SU-DHL-6 (cell line): ENCODE data around the gene LRRC10B.

Experiments
- H2AFZ ChIP-seq: fragments of 200-600 bp; sonication (generic); 2 replicates; pipeline ENCODE4 v1.6.1; 2014; ENCODE audit warnings: low read depth, mild to moderate bottlenecking, moderate library complexity, mixed read lengths, antibody characterized with exemption, low read length; ENCODE audit not compliant: severe bottlenecking
- H3F3A ChIP-seq: fragments of 200-600 bp; shearing (Covaris generic); 2 replicates; pipeline ENCODE4 v1.6.0; 2016; ENCODE audit warnings: antibody characterized with exemption, mild to moderate bottlenecking; ENCODE audit not compliant: insufficient read depth
- H3K27ac ChIP-seq: fragments of 200-600 bp; sonication (generic); 2 replicates; pipeline ENCODE4 v1.5.1; 2016; ENCODE audit warnings: low read depth, mild to moderate bottlenecking, low read length, moderate library complexity, mixed read lengths
- H3K27me3 ChIP-seq: fragments of 200-600 bp; sonication (generic), shearing (Covaris generic); 2 replicates; pipeline ENCODE4 v1.6.0; 2014; ENCODE audit warnings: mild to moderate bottlenecking, low read length
- H3K36me3 ChIP-seq: fragments of 200-600 bp; sonication (generic); 2 replicates; pipeline ENCODE4 v1.6.1; 2014; ENCODE audit warnings: mild to moderate bottlenecking, low read length, mixed read lengths
- H3K4me2 ChIP-seq: fragments of 300-600, 200-600 bp; shearing (Covaris generic), sonication (generic); 2 replicates; pipeline ENCODE4 v1.6.0; 2014; ENCODE audit warnings: low read length, low read depth, mild to moderate bottlenecking; ENCODE audit not compliant: poor library complexity, severe bottlenecking
- H3K4me3 ChIP-seq: fragments of 200-600 bp; sonication (generic); 2 replicates; pipeline ENCODE4 v1.5.1; 2014; ENCODE audit warnings: antibody characterized with exemption, low read length, mild to moderate bottlenecking, mixed read lengths; ENCODE audit not compliant: insufficient read depth, poor library complexity, severe bottlenecking
- H3K79me2 ChIP-seq: fragments of 200-600 bp; sonication (generic); 2 replicates; pipeline ENCODE4 v1.6.1; 2014; ENCODE audit warnings: mild to moderate bottlenecking, low read length, moderate library complexity; ENCODE audit not compliant: insufficient read depth
- H3K9ac ChIP-seq: fragments of 200-600 bp; sonication (generic); 2 replicates; pipeline ENCODE4 v1.7.0; 2014; ENCODE audit warnings: mild to moderate bottlenecking, low read length
- H3K9me2 ChIP-seq: fragments of 200-600 bp; sonication (generic); replicated peaks from 2 replicates; pipeline ENCODE4 v1.6.1; 2014; ENCODE audit warnings: low read length; ENCODE audit not compliant: insufficient read depth
- H3K9me3 ChIP-seq: fragments of 200-600 bp; sonication (generic); 2 replicates; pipeline ENCODE4 v1.6.1; 2014; ENCODE audit warnings: low read length, mixed read lengths; ENCODE audit not compliant: insufficient read depth
- H4K20me1 ChIP-seq: fragments of 200-600 bp; sonication (generic); 2 replicates; pipeline ENCODE4 v1.6.1; 2014; ENCODE audit warnings: low read depth, mild to moderate bottlenecking, antibody characterized with exemption, low read length, moderate library complexity, mixed read lengths
- CTCF ChIP-seq: fragments of 200-600 bp; sonication (generic); IDR thresholded peaks from one replicate; pipeline ENCODE4 v1.5.1; 2017; ENCODE audit warnings: antibody characterized with exemption, mild to moderate bottlenecking, low read length, moderate library complexity; ENCODE audit not compliant: insufficient read depth, poor library complexity, severe bottlenecking
- EZH2phosphoT487 ChIP-seq: fragments of 200-600 bp; sonication (generic), shearing (Covaris generic); conservative IDR thresholded peaks from 2 replicates; pipeline ENCODE4 v1.6.1; 2018; ENCODE audit warnings: mild to moderate bottlenecking, antibody characterized with exemption, low read length, moderate library complexity, mixed read lengths

The LRRC10B gene

DNA sequence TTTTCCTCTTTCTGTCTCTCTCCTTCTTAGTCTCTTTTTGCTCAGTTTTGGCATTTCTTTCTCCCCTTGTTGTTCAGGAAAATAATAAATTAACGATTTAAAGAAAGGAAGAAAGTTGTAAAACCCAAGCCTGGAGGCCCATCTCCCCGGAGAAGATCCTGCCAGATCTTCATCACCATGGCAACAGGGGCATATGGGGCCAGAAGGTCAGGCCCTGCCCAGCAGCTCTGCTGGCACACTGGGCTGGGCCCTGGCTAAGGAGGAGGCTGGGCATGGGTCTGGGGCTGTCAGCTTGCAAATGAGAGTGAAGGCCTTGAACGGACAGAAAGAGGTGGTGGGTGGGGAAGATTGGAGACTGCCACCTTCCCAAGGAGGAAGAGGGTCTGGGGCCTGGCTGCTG is 2.8 kb downstream of the LRRC10B start:
- H2AFZ ChIP-seq: no peak overlapping the region
- H3K4me3 ChIP-seq: no peak overlapping the region
- no peaks in the 10 kb centered on the region for H4K20me1 ChIP-seq
- no peaks in the 10 kb centered on the region for H3K9me3 ChIP-seq
- H3K9ac ChIP-seq: no peak overlapping the region
- H3F3A ChIP-seq: no peaks in the 10 kb centered on the region
- H3K79me2 ChIP-seq: no peaks in the 10 kb centered on the region
- TF ChIP-seq EZH2phosphoT487 (no peak), CTCF (no peak)
- no peaks in the 10 kb centered on the region for H3K36me3 ChIP-seq
- no peak overlapping the region for H3K4me2 ChIP-seq
- no peak overlapping the region for H3K27ac ChIP-seq
- no peaks in the 10 kb centered on the region for H3K27me3 ChIP-seq
- no peaks in the 10 kb centered on the region for H3K9me2 ChIP-seq

- no peaks in the 10 kb centered on the region for H3K36me3 ChIP-seq
- H4K20me1 ChIP-seq: no peaks in the 10 kb centered on the region
- TF ChIP-seq CTCF (no peak), EZH2phosphoT487 (no peak)
- no peaks in the 10 kb centered on the region for H3K79me2 ChIP-seq
- no peaks in the 10 kb centered on the region for H3K9me2 ChIP-seq
- H3K27ac ChIP-seq: no peak overlapping the region
- no peaks in the 10 kb centered on the region for H3K9me3 ChIP-seq
- no peaks in the 10 kb centered on the region for H3K27me3 ChIP-seq
- H3F3A ChIP-seq: no peaks in the 10 kb centered on the region
- no peak overlapping the region for H3K4me2 ChIP-seq
- no peak overlapping the region for H2AFZ ChIP-seq
- H3K4me3 ChIP-seq: no peak overlapping the region
- H3K9ac ChIP-seq: no peak overlapping the region
Measured at GRCh38 chr11:61512435-61512834, 3.9 kb downstream of the LRRC10B start.

- Histone ChIP-seq H3K9ac (no peak overlapping the region), H4K20me1 (no peaks in the 10 kb centered on the region), H3K27me3 (no peaks in the 10 kb centered on the region), H2AFZ (no peak overlapping the region), H3K9me2 (no peaks in the 10 kb centered on the region), H3K36me3 (no peaks in the 10 kb centered on the region), H3K79me2 (no peaks in the 10 kb centered on the region), H3K9me3 (no peaks in the 10 kb centered on the region), H3K4me2 (no peak overlapping the region), H3K27ac (no peak overlapping the region), H3K4me3 (no peak overlapping the region), H3F3A (no peaks in the 10 kb centered on the region)
- TF ChIP-seq EZH2phosphoT487 (no peak), CTCF (no peak)
Measured at GRCh38 chr11:61513143-61513765, 4.7 kb downstream of the LRRC10B start.
